PC-3 (cell line): Measurements from ENCODE around the gene CHAF1A.

Experiments
- EZH2 ChIP-seq: fragments of 300-600 bp; sonication (generic); IDR thresholded peaks from one replicate; pipeline ENCODE4 v1.6.1; 2017; ENCODE audit warnings: antibody characterized with exemption, mild to moderate bottlenecking, low read length; ENCODE audit not compliant: unreplicated experiment
- TF ChIP-seq, protein P1 (sequence below): fragments of 300-600 bp; sonication (generic); conservative IDR thresholded peaks from 2 replicates; pipeline ENCODE4 v1.5.1; 2017; ENCODE audit warnings: antibody characterized with exemption, low read depth, mild to moderate bottlenecking, low read length

DNA sequence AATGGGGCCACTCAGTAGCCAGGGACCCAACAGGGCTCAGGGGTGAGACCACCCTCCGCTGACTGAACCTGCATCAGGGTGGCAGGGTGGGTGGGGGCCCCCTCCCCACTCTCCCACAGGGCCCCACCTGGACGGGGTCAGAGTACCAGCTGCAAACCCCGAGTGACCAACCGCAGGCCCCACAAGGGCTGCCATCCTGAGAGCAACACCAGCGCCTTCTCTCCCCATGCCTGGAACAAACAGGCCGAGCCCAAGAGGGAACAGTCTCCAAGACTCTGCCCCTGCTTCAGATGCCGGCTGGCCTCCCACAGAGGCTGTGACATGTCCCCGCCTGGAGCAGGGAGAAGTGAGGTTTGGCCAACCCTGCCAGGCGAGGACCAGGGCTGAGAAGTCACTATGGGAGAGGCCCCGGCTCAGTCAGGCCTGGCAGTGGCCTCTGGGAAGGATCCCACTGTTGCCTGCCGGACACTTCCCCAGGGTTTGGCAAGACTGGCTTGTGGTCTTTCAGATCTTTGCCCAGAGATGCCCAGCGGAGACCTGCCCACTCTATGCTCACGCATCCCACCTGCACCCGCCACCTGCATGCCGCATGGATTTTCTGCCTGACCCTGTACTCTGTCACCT lies 31.9 kb upstream of the CHAF1A start:
- TF ChIP-seq, protein P1, sequence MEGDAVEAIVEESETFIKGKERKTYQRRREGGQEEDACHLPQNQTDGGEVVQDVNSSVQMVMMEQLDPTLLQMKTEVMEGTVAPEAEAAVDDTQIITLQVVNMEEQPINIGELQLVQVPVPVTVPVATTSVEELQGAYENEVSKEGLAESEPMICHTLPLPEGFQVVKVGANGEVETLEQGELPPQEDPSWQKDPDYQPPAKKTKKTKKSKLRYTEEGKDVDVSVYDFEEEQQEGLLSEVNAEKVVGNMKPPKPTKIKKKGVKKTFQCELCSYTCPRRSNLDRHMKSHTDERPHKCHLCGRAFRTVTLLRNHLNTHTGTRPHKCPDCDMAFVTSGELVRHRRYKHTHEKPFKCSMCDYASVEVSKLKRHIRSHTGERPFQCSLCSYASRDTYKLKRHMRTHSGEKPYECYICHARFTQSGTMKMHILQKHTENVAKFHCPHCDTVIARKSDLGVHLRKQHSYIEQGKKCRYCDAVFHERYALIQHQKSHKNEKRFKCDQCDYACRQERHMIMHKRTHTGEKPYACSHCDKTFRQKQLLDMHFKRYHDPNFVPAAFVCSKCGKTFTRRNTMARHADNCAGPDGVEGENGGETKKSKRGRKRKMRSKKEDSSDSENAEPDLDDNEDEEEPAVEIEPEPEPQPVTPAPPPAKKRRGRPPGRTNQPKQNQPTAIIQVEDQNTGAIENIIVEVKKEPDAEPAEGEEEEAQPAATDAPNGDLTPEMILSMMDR, result no peak
- no peak for TF ChIP-seq EZH2
